ENCODE data around the gene ST3GAL6.

DNA sequence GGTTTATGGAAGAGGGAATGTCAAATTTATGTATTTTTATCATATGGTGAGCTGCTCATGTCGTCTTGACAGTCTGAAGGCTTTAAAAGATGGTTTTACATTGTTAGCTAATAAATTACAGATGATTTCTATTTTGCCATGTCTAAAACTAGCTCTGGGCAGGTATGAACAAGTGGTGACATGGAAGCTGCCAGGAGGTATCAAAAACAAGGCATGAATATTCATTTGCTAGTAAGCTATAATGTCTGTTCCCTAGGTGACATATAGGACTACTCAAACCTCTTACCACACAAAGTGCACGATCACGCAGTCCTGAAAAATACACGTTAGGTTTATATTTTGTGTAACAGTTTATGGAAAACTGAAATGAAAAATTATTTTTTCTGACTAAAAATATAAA is 34.8 kb downstream of the ST3GAL6 start:
- TF ChIP-seq POLR2AphosphoS5 (IDR thresholded peaks at IDR 0.05; ENCODE audit: borderline replicate concordance, low read depth, low read length) = no peak
- TF ChIP-seq EZH2 (IDR thresholded peaks at IDR 0.05) = no peak

Measured in SK-N-MC (cell line).